Measurements from ENCODE around the gene ZNF385A.

The ZNF385A gene

DNA sequence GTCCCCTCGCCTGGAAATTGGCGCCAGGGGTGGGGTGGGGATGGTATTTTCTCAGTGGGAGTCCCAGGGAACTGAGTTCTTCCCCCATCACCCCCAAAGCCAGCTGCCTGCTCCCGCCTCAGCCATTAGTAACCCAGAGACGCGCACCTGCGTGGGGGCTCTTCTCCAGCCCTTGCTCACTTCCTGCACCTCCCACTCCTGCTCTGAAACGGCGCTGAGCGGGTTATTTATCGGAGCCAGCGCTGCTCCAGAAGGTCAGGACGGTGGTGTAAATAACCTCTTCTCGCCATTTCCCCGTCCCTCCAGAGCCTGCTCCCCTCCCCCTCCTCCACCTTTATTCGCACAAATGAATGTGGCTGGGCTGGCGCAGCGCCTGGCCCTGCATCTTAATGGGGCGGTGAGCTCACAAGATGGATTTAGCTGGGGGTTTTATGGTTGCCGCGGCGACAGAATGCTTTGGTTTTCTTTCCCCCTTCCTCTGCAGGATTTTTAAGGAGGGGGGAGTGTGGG is 32.5 kb downstream of the ZNF385A start:
- H3K27ac ChIP-seq (ENCODE audit: low read depth, low read length), result peak overlapping the region; percentile 69
- H3K27me3 ChIP-seq (ENCODE audit: insufficient read depth, low read length), result peaks cover 8% of the 10 kb centered on the region; the same call in 1 of the 2 replicates
- H3K36me3 ChIP-seq (ENCODE audit: insufficient read depth, low read length), result peaks cover 27% of the 10 kb centered on the region
- H3K9ac ChIP-seq (ENCODE audit: low read depth, low read length), result peak overlapping the region; percentile 78
- H3K4me3 ChIP-seq (ENCODE audit: low read length), result peak overlapping the region; percentile 56
- no peaks in the 10 kb centered on the region for H3K9me3 ChIP-seq (ENCODE audit: insufficient read depth, low read depth, low read length)
- H3K4me1 ChIP-seq (ENCODE audit: insufficient read depth, low read length), result peaks cover 64% of the 10 kb centered on the region
- 4% methylated on average over 19 of the region's 21 CpGs for WGBS

DNA sequence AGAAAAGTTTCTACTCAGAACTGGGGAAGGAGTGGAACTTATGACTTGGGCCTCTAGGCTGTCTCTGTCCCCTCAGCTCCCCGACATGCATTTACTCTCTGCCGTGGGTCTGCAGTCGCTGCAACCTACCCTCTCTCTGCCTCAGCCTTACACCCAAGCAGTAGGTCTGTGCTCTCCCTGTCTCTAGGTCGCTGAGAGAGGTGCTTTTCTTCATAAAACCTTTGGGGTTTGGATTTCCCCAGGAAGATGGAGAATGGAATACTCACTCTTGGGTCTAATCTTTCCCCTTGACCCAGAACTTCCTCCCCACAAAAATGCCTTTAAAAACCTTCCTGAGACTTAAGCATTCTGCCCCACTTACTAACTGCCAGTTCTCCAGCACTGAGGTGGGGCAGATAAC is 33.2 kb downstream of the ZNF385A start:
- Histone ChIP-seq H3K27me3 (ENCODE audit: insufficient read depth, low read length) (peaks cover 8% of the 10 kb centered on the region; the same call in 1 of the 2 replicates), H3K4me1 (ENCODE audit: insufficient read depth, low read length) (peaks cover 57% of the 10 kb centered on the region), H3K27ac (ENCODE audit: low read depth, low read length) (no peak overlapping the region), H3K36me3 (ENCODE audit: insufficient read depth, low read length) (peaks cover 32% of the 10 kb centered on the region), H3K9me3 (ENCODE audit: insufficient read depth, low read depth, low read length) (no peaks in the 10 kb centered on the region), H3K4me3 (ENCODE audit: low read length) (peak overlapping the region; percentile 56), H3K9ac (ENCODE audit: low read depth, low read length) (no peak overlapping the region)
- WGBS, result 54% methylated on average over 3 of the region's 4 CpGs

DNA sequence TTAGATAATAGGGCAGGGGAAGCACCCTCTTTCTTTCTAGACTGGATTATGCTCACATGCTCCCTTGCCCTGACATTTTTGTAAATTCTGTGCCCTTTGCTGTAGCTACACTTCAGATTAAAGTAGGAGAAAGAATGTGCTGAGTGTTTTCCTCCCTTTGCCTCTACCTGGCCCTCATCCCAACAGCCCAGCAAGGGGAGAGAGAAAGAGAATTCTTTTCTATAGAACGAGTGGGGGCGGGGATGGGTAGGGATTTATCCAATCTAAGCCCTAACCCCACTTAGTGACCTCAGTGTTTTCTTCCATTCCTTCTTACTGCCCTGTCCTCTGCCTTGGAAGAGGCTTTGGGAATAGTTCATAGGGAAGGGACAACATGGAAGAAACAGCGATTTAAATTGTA is 33.8 kb downstream of the ZNF385A start:
- H3K36me3 ChIP-seq (ENCODE audit: insufficient read depth, low read length), result peaks cover 32% of the 10 kb centered on the region
- no peaks in the 10 kb centered on the region for H3K9me3 ChIP-seq (ENCODE audit: insufficient read depth, low read depth, low read length)
- no peak overlapping the region for H3K4me3 ChIP-seq (ENCODE audit: low read length)
- peaks cover 51% of the 10 kb centered on the region for H3K4me1 ChIP-seq (ENCODE audit: insufficient read depth, low read length)
- no peak overlapping the region for H3K9ac ChIP-seq (ENCODE audit: low read depth, low read length)
- WGBS, result 46% methylated on average over 1 of the region's 3 CpGs
- H3K27me3 ChIP-seq (ENCODE audit: insufficient read depth, low read length), result peaks cover 8% of the 10 kb centered on the region; the same call in 1 of the 2 replicates
- H3K27ac ChIP-seq (ENCODE audit: low read depth, low read length), result no peak overlapping the region

GRCh38 chr12:54349679-54350078 is 34.9 kb downstream of the ZNF385A start:
- no peak overlapping the region for H3K27ac ChIP-seq (ENCODE audit: low read depth, low read length)
- no peaks in the 10 kb centered on the region for H3K9me3 ChIP-seq (ENCODE audit: insufficient read depth, low read depth, low read length)
- peaks cover 8% of the 10 kb centered on the region; the same call in 1 of the 2 replicates for H3K27me3 ChIP-seq (ENCODE audit: insufficient read depth, low read length)
- H3K36me3 ChIP-seq (ENCODE audit: insufficient read depth, low read length), result peaks cover 42% of the 10 kb centered on the region
- H3K4me1 ChIP-seq (ENCODE audit: insufficient read depth, low read length), result peaks cover 40% of the 10 kb centered on the region
- H3K4me3 ChIP-seq (ENCODE audit: low read length), result no peak overlapping the region
- H3K9ac ChIP-seq (ENCODE audit: low read depth, low read length), result no peak overlapping the region

DNA sequence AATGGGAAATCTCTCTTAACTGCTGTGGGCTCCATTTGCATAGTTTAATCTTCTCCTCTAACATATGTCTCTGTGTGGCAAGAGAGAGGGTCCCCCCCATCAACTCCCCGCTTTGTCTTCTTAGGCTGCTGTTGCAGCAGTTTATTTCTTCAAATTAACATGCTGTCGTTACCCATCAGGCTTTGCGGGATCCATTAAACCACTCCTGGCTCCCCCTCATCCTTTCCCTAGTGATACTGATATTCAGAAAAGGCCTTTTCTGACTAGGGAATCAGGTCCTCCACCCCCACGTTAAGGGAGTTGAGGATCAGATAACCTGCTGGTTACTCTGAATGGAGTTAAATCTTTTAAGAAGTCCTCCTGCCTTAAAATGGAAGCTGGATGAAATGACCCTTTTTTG is 35.5 kb downstream of the ZNF385A start:
- no peak overlapping the region for H3K27ac ChIP-seq (ENCODE audit: low read depth, low read length)
- H3K9me3 ChIP-seq (ENCODE audit: insufficient read depth, low read depth, low read length), result no peaks in the 10 kb centered on the region
- H3K9ac ChIP-seq (ENCODE audit: low read depth, low read length), result no peak overlapping the region
- H3K4me1 ChIP-seq (ENCODE audit: insufficient read depth, low read length), result peaks cover 39% of the 10 kb centered on the region
- WGBS, result 87% methylated on average over 4 of the region's 4 CpGs
- peaks cover 8% of the 10 kb centered on the region; the same call in 1 of the 2 replicates for H3K27me3 ChIP-seq (ENCODE audit: insufficient read depth, low read length)
- peaks cover 42% of the 10 kb centered on the region for H3K36me3 ChIP-seq (ENCODE audit: insufficient read depth, low read length)
- H3K4me3 ChIP-seq (ENCODE audit: low read length), result no peak overlapping the region

DNA sequence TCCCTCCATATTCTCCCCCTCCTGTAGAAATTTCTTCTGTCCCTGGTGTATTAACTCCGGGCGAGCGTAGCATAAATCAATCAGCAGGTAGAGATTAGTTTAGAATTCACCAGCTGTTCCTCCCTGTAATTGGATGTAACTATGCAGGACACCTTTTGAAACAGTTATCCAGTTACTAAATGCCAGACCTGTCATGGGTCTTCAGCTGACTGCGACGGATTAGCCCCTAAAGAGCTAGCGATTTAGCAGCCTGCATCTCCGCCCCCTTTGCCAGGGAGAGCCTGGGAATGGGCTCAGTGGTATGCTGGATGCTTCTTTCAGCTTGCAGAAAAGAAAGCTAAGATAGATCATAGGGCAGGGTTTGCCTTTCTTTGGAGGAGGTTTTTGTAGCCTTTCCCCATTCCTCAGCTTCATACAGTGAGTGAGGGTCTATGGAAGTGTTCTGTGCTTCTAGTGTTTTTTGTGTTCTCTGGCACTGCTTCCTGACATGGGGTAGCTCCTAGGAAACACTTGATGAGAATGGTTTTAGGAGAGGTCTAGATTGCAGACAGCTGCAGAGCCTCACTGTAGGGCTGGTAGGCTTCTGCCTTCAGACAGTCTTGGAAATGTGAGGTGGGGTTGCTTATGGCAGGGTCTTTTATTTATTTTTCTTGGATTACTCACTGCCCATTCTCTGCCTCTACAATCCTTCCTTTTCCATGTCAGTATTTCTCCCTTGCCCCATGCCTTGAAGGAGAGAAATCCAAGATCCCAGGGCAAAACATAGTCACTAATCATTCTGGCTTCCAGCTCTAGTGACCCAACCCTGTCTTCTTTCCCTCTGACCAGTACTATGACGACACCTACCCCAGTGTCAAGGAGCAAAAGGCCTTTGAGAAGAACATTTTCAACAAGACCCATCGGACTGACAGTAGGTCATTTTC is 42.9 kb downstream of the ZNF385A start:
- 88% methylated on average over 9 of the region's 9 CpGs for WGBS
- Histone ChIP-seq H3K4me3 (ENCODE audit: low read length) (no peak overlapping the region), H3K36me3 (ENCODE audit: insufficient read depth, low read length) (peaks cover 44% of the 10 kb centered on the region), H3K27ac (ENCODE audit: low read depth, low read length) (no peak overlapping the region), H3K9ac (ENCODE audit: low read depth, low read length) (no peak overlapping the region), H3K9me3 (ENCODE audit: insufficient read depth, low read depth, low read length) (no peaks in the 10 kb centered on the region), H3K4me1 (ENCODE audit: insufficient read depth, low read length) (peaks cover 3% of the 10 kb centered on the region; the same call in 1 of the 2 replicates), H3K27me3 (ENCODE audit: insufficient read depth, low read length) (no peaks in the 10 kb centered on the region)

DNA sequence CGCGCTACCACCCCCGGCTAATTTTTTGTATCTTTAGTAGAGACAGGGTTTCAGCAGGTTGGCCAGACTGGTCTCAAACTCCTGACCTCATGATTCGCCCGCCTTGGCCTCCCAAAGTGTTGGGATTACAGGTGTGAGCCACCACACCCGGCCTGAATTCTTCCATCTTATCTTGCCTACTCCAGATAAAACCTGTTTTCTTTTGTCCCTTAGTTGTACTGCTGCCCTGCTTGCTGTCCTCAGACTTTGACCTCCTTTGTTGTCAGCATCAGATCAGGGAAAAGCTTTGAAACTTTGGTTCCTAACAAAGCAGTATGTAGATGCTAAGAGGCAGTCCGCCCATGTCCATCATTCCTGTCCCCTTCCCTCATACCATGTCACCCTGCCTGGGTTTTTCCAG is 43.7 kb downstream of the ZNF385A start:
- no peak overlapping the region for H3K27ac ChIP-seq (ENCODE audit: low read depth, low read length)
- H3K36me3 ChIP-seq (ENCODE audit: insufficient read depth, low read length), result peaks cover 44% of the 10 kb centered on the region
- peaks cover 3% of the 10 kb centered on the region; the same call in 1 of the 2 replicates for H3K4me1 ChIP-seq (ENCODE audit: insufficient read depth, low read length)
- no peaks in the 10 kb centered on the region for H3K9me3 ChIP-seq (ENCODE audit: insufficient read depth, low read depth, low read length)
- H3K9ac ChIP-seq (ENCODE audit: low read depth, low read length), result no peak overlapping the region
- H3K4me3 ChIP-seq (ENCODE audit: low read length), result no peak overlapping the region
- WGBS, result 94% methylated on average over 7 of the region's 7 CpGs
- no peaks in the 10 kb centered on the region for H3K27me3 ChIP-seq (ENCODE audit: insufficient read depth, low read length)

DNA sequence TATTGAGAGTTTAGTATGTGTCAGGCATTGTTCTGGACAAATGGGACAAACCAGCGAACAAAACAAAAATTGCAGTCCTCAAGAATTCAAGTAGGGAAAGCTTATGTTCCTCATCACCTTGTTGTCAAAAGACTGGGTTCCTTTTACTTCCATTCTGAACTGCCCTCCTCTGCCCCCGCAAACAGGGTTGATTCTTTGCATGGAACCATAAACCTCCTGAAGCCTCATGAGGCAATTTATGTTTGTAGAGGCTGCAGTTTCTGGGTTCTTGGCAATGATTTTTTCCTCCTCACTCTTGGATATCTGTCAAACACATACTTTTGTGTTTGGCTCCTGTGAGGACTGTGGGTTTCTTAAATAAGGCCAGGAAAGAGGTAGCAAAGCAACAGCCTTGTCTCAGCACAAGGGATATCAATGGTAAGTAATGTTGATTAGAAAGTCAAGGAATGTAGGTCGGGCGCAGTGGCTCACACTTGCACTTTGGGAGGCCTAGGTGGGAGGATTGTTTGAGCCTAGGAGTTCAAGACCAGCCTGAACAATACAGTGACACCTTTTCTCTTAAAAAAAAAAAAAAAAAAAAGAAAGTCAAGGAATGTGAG is 45.7 kb downstream of the ZNF385A start:
- H3K36me3 ChIP-seq (ENCODE audit: insufficient read depth, low read length), result peaks cover 31% of the 10 kb centered on the region
- no peak overlapping the region for H3K9ac ChIP-seq (ENCODE audit: low read depth, low read length)
- H3K9me3 ChIP-seq (ENCODE audit: insufficient read depth, low read depth, low read length), result no peaks in the 10 kb centered on the region
- no peak overlapping the region for H3K4me3 ChIP-seq (ENCODE audit: low read length)
- no peaks in the 10 kb centered on the region for H3K27me3 ChIP-seq (ENCODE audit: insufficient read depth, low read length)
- WGBS, result 86% methylated on average over 4 of the region's 4 CpGs
- no peak overlapping the region for H3K27ac ChIP-seq (ENCODE audit: low read depth, low read length)
- H3K4me1 ChIP-seq (ENCODE audit: insufficient read depth, low read length), result peaks cover 3% of the 10 kb centered on the region; the same call in 1 of the 2 replicates

DNA sequence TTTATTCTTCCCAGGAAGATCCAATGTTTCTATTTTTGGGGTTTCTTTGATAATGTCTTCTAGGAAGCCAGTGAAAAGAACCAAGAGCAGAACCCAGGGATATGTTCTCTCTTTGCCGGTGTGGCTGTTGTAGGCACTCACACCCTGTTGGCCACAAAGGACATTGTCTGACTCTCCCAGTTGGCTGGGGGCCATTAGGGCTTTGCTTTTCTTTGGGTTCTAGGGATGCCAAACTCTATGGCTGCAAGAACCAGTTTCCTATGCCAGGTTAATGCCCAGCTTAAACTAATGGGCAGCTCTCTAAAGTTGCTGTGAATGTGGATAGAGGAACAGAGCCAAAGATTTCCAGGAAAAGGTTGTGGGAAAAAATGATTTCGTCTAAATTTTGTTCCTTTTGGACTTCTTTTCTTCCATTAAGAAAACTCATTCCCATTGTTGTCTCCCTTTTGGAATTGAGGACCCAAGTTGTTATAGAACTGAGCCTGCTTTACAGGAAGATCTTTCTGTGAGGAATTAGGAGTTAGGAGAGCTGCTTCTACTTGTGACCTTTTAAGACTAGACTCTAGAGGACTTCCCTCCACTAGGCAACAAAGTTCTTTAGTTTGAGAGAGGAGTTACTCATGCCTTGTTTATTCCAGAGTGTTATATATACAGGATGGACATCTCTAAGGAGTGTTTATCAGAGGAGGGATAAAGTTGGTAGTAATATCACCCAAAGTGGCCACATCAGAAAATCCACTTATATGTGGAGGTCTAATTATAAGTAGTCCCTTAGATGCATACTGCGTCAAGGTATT is 46.5 kb downstream of the ZNF385A start:
- 91% methylated on average over 1 of the region's 3 CpGs for WGBS
- peaks cover 3% of the 10 kb centered on the region; the same call in 1 of the 2 replicates for H3K4me1 ChIP-seq (ENCODE audit: insufficient read depth, low read length)
- H3K27me3 ChIP-seq (ENCODE audit: insufficient read depth, low read length), result no peaks in the 10 kb centered on the region
- no peak overlapping the region for H3K9ac ChIP-seq (ENCODE audit: low read depth, low read length)
- H3K4me3 ChIP-seq (ENCODE audit: low read length), result no peak overlapping the region
- no peak overlapping the region for H3K27ac ChIP-seq (ENCODE audit: low read depth, low read length)
- H3K9me3 ChIP-seq (ENCODE audit: insufficient read depth, low read depth, low read length), result no peaks in the 10 kb centered on the region
- peaks cover 23% of the 10 kb centered on the region for H3K36me3 ChIP-seq (ENCODE audit: insufficient read depth, low read length)

DNA sequence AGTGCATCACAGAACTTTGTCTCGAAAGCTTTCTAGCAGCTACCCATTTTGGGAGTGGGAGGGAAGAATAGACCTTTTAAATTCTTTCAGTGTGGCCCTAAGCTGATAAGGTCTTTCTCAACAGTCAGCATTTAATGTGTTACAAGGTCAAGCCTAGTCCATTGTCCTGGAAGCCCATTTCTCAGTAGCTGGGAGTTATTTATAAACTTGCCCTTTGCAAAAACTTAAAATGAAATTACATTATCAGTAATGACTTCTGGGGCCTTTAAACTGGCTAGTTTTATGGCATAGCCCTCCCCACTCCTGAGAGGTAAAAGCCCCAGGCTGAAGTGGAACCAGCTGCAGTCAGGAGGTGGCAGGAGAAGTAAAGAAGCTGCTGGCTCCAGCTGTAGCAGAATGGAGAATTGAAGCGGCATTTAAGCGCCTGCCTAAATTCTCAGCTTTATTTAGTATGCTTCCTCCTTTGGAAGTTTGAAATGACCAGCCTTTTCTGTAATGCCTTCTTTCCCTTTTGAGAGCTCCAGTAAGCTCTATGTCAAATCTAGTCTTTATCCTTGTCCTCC is 47.2 kb downstream of the ZNF385A start:
- 88% methylated on average over 3 of the region's 3 CpGs for WGBS
- Histone ChIP-seq H3K9ac (ENCODE audit: low read depth, low read length) (no peak overlapping the region), H3K9me3 (ENCODE audit: insufficient read depth, low read depth, low read length) (no peaks in the 10 kb centered on the region), H3K36me3 (ENCODE audit: insufficient read depth, low read length) (peaks cover 17% of the 10 kb centered on the region), H3K27ac (ENCODE audit: low read depth, low read length) (no peak overlapping the region), H3K4me3 (ENCODE audit: low read length) (no peak overlapping the region), H3K27me3 (ENCODE audit: insufficient read depth, low read length) (no peaks in the 10 kb centered on the region), H3K4me1 (ENCODE audit: insufficient read depth, low read length) (peaks cover 3% of the 10 kb centered on the region; the same call in 1 of the 2 replicates)

Data from HUES64 (cell line).